Measurements from ENCODE around the gene ROMO1.
"Not testable (repeated sequence)": the region's sequence is repeated elsewhere in the genome, so short reads cannot be mapped to it uniquely, and the experiment has no call there.

The ROMO1 gene

GRCh38 chr20:35729836-35730582, 30.8 kb downstream of the ROMO1 start:
- in situ Hi-C loops (cut with MboI; ENCODE audit: low sequenced_read_pairs), result no loop called here

- in situ Hi-C loops (cut with MboI; ENCODE audit: low sequenced_read_pairs), result no loop called here
Measured at GRCh38 chr20:35730583-35731468, 31.6 kb downstream of the ROMO1 start.

GRCh38 chr20:35731469-35731788, 32.2 kb downstream of the ROMO1 start:
- in situ Hi-C loops (cut with MboI; ENCODE audit: low sequenced_read_pairs), result no loop called here

- in situ Hi-C loops (cut with MboI; ENCODE audit: low sequenced_read_pairs), result no loop called here
Measured at GRCh38 chr20:35731862-35732643, 32.8 kb downstream of the ROMO1 start.

GRCh38 chr20:35732644-35732982, 33.4 kb downstream of the ROMO1 start:
- in situ Hi-C loops (cut with MboI; ENCODE audit: low sequenced_read_pairs), result no loop called here

- in situ Hi-C loops (cut with MboI; ENCODE audit: low sequenced_read_pairs), result no loop called here
Measured at GRCh38 chr20:35734374-35734773, 35.2 kb downstream of the ROMO1 start.

GRCh38 chr20:35734777-35735649, 35.8 kb downstream of the ROMO1 start:
- in situ Hi-C loops (cut with MboI; ENCODE audit: low sequenced_read_pairs), result no loop called here

- in situ Hi-C loops (cut with MboI; ENCODE audit: low sequenced_read_pairs), result no loop called here
Measured at GRCh38 chr20:35735826-35736470, 36.7 kb downstream of the ROMO1 start.

- in situ Hi-C loops (cut with MboI; ENCODE audit: low sequenced_read_pairs), result no loop called here
Measured at GRCh38 chr20:35737865-35738333, 38.7 kb downstream of the ROMO1 start.

GRCh38 chr20:35738410-35739179, 39.4 kb downstream of the ROMO1 start:
- in situ Hi-C loops (cut with MboI; ENCODE audit: low sequenced_read_pairs), result no loop called here

- in situ Hi-C loops (cut with MboI; ENCODE audit: low sequenced_read_pairs), result no loop called here
Measured at GRCh38 chr20:35739294-35740163, 40.3 kb downstream of the ROMO1 start.

GRCh38 chr20:35741892-35742740, 42.9 kb downstream of the ROMO1 start, which contains the start of gene RBM39:
Gene RBM39 (minus strand): TSS chr20:35742260. CDS start chr20:35740874, 1,386 bp downstream.
- in situ Hi-C loops (cut with MboI; ENCODE audit: low sequenced_read_pairs), result no loop called here

- in situ Hi-C loops (cut with MboI; ENCODE audit: low sequenced_read_pairs), result no loop called here
Measured at GRCh38 chr20:35742741-35743523, 43.7 kb downstream of the ROMO1 start.

GRCh38 chr20:35743693-35744491, 44.7 kb downstream of the ROMO1 start:
- in situ Hi-C loops (cut with MboI; ENCODE audit: low sequenced_read_pairs), result no loop called here

- in situ Hi-C loops (cut with MboI; ENCODE audit: low sequenced_read_pairs), result not testable (repeated sequence)
Measured at GRCh38 chr20:35744492-35744841, 45.3 kb downstream of the ROMO1 start.

Data from HL-60/S4 (cell line).